ENCODE results near the gene SLFN14.
A peak's percentile ranks its signal among the peaks of the same experiment; 100 is the strongest.
"Not testable (repeated sequence)": the region's sequence is repeated elsewhere in the genome, so short reads cannot be mapped to it uniquely, and the experiment has no call there.

SLFN14 gene

GRCh38 chr17:35519906-35520442 is 40.6 kb downstream of the SLFN14 start:
- DNase-seq, result no peak

- DNase-seq, result peak; percentile 15
Observed at GRCh38 chr17:35519439-35519838, 41.2 kb downstream of the SLFN14 start.

DNA sequence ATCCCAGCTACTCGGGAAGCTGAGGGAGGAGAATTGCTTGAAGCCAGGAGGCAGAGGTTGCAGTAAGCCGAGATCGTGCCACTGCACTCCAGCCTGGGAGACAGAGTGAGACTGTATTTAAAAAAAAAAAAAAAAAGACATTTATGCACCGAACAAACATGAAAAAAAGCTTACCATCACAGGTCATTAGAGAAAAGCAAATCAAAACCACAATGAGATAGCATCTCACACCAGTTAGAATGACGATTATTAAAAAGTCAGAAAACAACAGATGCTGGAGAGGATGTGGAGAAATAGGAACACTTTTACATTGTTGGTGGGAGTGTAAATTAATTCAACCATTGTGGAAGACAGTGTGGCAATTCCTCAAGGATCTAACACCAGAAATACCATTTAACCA is 42.2 kb downstream of the SLFN14 start:
- DNase-seq, result not testable (repeated sequence)

DNA sequence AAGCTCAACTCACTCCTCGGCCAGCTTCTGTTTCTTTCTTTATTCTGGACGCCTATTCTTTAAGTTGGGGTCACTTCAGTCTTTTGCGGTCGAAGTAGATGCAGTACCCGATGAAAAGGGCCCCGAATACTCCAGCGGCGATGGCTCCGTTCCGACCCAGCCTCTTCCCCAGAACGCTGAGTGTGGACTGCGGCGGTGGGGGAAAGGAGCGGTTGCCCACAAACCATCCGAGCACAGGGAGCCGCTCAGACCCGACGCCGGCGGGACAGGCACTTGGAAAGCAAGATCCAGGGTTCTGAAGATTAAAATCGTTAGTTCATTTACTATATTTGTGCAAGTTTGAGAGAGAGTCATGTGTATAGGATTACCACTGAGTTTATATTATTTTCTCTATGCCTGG is 45.6 kb downstream of the SLFN14 start:
- no peak for DNase-seq

DNA sequence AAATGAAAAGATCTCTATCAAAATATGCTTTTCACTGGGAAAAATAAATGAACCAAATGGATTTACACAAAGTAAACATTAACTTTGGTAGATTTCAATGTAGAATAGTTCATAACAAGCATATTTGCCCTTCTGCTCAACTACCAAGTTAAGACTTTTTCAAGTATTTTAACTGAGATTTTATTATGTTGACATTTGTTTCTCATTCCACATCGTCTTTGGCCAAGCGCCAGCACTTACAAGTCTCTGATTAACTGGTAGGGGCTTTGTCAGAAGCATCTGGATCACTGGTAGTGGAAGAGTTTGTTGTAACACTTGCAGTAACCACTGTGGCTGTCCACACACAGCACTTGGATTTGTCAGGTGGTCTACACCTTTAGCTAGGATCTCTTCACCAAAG is 46.1 kb downstream of the SLFN14 start:
- no peak for DNase-seq
